GM19238 (cell line): ENCODE results near the gene HDAC4.

Source experiments
- DNase-seq: peaks from one replicate; pipeline ENCODE4 v3.0.0; 2011; ENCODE audit warnings: low spot score; ENCODE audit not compliant: insufficient read length

HDAC4 gene

DNA sequence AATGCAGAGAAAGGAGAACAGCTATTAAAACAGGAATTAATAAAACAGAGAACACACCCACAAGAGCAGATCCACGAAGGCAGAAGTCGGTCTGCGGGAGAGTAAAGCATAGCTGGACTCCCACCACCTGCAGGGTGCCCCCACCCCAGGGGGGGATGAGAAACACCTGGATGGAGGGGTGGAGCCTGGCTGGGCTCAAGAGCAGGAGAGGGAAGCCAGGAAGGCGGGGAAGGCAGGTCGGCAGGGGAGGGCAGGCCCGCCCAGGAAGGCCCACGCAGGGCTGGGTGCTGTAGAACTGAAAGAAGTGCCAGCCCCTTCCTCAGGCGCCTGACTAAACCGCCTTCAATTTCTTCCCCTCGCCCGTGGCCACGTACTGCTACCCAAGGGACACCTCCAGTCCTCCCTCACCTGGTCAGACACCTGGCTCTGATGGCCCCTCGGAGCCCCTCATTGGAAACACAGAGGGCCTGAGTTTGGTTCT, 175.4 kb downstream of the HDAC4 start:
- no peak for DNase-seq

DNA sequence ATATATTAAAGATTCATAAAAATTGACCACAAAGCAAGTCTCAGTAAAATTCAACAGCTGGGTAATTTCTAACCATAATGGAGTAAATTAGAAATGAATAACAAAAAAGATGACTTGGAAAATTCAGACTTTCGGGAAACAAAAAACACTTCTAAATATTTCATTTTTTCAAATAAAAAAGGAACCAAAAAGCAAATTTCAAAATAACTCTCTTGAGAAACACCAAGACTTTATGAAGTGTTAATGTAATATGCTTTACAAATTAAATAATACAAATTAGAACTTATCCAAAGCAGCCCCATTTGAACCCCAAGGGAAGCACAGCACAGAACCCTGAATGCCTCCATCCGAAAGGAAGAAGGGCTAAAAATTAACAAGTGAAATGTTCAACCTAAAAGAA, 175.9 kb downstream of the HDAC4 start:
- DNase-seq, result no peak

DNA sequence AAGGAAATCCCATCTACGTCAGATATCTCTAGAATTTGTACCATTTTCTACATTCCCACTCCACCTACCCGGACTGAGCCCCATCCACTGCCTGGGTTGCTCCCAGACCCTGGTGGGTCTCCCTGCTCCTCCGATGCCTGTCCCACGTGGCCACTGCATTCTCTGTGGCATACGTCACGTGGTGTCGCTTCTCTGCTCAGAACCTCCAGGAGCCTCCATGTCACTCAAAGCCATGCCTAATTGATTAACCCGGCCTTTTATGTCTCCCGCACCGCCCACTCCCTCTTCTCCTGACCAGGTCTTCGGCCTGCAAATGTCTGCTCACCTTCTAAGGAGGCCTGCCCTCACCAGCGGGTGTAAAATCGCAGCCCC, 176.6 kb downstream of the HDAC4 start:
- no peak for DNase-seq

DNA sequence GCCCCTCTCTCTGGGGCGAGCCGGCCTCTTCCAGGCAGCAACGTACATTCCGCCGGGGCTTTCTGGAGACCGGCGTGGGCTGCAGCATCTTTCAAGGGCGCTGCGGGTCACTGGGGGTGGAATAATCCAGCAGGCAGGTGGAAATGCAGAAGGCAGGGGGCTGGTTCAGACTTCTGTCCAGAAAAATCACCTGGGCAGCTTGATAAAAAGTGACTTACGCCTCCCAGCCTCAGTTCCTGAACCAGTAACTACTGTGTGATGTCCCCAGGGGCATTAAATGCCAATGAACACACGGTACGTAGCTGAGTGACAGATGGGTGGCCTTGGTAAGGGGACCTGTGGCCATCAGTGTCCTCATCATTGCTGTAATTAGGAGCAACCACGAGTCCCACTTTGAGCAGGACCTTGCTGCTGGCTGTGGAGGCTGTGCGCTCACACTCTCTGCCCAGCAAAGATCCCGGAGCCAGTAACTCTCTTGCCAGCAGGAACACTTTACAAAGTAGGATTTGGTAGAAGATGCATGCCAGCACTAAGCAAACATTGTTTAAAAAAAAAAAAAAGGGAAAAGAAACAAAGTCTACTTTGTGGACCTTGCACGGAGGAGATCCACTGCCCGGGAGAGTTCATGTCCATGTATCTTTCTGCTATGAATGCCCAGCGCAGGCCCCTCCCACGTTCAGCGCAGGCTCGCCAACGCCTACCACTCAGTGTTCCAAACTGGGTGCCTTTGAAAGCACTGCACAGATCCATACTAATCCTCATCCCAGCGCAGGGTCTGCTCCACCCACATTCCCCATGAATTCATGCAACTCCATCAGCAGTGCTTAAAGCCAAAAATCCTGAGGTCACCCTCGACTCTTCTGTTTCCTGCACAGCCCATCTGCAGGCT, 177.3 kb downstream of the HDAC4 start:
- DNase-seq, result no peak

DNA sequence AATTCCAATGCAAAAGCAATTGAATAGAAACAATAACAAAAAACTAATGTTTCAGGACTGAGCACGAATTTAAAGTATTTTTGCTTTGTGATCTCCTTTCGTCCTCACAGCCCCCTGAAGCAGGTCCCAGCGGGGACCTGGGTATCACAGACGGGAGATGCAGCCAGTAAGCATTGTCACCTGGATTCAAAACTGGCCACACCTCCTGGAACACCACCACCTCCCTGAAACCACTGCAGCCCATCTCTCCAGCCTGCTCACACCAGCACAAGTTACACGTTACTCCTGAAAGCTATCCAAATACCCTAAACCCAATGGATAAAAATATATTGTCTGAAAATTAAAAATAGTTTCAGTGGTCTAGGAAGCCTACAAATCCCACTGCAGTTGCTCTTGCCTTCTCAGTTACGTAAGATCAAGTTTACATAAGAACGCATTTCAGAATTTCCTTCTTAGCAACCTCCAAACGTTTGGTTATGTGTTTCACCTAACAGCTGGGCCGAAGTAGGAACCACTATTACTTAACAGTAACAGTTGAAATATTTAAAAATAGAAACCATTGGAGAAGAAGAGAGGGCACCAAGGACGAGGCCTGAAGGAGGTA, 178.0 kb downstream of the HDAC4 start:
- DNase-seq, result no peak

DNA sequence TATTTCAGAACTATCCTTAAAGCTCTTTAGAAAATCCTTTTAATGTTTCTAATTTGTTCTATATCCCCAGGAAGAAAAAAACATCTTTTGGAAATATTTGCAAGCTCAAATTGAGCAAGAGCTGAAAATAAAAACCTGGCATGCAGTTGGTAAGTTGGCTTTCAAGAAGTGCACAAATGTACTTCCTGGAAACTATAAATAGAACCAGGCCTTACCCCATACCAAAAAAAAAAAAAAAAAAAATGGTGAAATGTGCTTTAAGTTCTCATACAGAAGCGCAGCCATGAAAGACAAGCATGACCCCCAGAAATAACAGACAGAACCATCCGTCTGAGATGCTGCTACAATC, 178.5 kb downstream of the HDAC4 start:
- no peak for DNase-seq

DNA sequence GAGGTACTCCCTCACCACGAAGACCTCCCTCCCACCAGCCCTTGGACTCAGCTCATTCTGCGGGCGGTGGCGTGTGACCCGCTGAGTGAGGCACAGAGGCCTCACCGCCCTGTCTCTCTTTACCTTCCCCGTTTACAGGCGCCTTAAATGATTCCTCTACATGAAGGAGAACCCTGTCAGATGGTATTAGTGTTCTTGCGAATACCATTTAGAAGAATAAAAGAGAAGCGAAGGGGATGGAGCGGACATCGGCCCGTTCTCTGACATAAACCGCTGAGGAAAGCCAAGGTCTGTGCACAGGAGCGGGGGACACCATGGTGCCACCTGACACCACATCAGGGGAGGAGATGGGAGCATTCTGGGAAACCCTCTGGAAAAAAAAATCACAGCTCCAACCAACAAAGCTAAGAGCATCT, 179.8 kb downstream of the HDAC4 start:
- DNase-seq, result no peak

DNA sequence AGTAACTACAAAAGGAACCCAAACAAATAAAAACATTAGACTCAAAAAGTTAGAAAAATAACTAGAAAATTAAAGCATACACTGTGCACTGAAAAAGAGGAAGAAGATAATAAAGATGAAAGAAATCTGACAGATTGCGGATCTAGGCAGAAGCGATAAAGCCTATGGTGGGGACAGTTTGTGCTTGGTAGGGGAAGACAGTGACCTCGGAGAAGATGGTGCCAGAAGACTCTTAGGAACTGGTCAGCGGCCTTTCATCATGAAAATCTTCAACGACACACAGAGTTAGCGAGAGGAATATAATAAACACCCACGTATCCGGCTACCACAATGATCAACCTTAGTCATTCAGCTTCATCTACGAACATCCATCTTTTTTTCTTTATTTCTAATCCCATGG, 180.5 kb downstream of the HDAC4 start:
- no peak for DNase-seq

DNA sequence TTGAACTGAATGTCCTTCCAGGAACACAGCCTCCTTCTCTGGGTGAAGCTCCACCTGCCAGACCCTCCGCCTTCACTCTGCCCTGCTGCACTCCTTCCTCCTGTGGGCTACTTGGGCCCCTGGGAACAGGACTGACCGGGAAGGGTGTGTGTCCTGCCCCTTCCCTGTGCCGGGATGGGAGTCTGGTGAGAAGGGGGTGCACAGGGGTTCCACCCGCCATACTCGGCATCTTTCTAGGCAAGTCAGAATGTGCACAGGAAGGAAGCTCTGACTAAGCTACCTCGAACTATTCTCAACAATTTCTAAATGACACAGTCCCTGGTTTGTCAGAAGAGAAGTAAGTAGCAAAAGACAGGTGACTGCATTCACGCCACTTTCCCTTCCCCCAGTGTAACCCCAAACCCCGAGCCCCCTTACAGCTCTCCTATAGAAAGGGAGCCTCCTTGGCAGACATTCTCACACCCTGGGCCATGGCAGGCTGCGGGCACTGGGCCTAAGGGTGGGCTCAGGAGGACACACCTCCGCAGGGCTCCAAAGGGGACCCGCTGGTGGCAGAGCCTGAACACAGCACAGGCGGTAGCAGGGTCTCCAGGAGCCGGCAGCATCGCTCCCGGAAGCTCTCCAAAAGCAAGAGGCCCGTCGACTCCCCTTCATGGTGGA, 184.1 kb downstream of the HDAC4 start:
- DNase-seq, result no peak

DNA sequence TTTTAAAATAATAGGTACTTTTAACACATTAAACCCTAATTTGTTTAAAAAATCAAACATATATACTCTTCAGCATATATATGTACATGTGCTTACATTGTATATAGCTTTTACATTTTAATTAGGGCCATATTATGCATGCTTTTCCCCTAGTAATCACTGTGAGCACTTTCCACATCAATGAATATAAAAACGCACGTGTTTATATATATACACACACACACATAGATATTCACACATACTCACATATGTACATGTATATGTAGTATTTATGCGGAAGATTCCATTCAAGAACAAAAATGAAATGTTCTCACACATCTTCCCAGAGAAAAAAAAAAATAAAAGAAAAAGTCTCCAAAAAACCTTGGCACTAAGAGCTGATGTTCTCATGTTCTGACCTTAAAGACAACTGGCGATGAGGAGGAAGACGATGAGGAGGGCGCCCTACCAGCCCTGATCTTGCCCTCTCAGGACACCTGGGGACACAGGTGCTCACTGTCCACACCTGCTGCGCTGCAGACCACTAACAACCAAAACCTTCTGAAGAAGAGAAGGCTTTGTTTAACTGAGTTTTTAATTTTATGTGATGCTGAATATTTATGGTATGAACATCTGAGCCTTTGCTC, 184.7 kb downstream of the HDAC4 start:
- no peak for DNase-seq

DNA sequence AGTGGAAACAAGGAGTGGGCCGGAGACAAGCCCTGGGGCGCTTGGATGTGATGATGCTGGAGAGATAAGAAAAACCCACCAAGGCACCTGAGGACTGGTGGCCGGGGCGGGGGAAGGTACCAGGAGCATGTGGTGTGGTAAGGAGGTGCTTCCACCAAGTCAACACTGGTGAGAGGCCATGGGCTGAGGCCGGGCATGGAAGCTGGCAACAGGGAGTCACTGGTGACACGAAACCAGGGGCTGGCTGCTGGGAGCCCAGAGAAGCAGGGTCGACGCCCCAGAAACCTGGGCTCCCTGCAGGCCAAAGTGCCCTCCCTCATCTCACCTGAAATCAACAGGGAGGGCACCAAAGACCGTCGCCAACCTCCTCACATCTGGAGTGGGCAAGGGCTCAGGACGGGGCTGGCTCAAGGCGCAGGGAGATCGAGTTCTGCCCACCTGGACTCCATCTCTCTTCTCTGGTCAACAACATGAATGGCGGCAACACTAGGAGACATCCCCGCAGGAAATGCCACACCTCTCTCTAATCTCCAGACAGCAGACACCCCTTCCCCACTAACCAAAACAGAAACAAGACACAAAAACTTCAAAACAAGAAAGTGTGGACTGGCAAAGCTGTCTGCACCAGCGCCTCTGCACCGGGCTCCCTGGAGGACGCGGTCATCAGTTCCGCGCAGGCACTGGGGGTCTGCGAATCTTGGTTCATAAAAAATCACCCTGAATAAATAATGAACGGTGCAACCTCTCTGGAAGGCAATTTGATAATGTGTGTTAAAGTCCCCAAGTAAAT, 185.5 kb downstream of the HDAC4 start:
- DNase-seq, result no peak

DNA sequence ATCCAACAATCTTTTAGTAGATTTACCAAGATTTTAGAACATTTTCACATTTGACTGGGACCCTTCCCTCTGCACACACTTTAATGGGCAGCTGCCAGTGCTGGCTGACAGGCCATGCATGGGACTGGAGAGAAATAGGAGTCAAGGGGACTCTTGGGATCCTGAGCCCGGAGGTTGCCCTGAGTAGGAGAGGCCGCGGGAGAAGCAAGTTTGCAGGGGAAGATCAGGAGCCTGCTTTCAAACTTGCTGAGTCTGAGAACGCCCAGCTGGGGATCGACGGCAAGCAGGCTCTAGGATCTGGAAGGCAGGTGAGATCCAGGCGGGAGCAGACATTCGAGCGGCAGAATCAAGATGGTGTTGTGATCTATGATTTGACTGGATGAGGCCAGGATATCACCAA, 186.1 kb downstream of the HDAC4 start:
- no peak for DNase-seq

DNA sequence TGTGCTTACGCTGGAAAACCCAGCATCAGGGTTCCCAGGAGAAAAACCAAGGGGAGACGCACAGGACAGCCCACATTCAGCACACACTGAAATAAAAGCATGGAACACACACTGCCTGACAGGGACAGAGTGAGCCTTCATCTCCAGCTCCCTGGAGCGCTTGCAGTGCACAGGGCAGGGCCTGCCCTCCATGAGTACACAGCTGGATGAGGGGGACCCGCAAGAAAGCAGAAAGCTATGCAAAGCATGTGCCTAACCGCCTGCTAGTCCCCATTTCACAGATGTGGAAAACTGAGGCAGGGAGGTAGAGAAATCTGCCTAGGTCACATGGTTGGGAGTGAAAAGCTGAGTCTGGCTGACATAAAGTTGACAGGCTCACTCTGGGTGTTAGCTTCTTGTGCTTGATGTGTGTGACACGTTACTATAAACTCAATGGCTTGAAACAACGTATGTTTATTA, 187.1 kb downstream of the HDAC4 start:
- no peak for DNase-seq

DNA sequence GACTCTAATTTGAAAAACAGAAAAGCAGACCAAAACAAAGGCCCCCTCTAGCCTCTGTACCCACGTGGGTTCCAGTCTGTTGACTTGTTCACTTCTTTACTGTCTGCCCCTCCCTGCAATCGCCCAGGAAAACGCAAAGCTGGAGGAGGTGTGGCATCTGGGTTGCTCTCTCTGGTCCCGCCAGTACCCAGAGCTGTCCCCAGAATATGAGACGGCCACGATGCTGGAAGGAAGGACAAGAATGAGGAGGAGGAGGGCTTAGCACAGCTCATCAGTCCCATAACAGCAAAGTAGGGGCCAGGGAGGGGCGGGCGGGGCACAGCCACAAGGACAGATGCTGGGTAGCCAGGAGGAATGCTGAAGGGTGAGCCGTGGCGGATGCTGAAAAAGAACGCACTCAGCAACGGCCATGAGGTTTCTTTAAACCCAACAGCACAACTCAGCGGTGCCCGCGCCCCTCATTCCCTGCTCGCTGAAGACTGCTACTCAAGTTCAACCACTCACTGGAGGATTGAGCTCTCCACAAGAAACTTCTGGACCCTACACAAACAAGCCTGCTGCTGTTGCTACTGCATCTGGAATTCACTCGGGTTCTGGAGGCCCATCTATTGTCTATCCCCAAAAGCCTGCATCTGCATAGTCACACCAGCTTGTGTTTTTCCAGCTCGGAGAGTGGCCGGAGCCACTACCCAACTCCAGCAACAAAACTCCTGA, 187.7 kb downstream of the HDAC4 start:
- no peak for DNase-seq

DNA sequence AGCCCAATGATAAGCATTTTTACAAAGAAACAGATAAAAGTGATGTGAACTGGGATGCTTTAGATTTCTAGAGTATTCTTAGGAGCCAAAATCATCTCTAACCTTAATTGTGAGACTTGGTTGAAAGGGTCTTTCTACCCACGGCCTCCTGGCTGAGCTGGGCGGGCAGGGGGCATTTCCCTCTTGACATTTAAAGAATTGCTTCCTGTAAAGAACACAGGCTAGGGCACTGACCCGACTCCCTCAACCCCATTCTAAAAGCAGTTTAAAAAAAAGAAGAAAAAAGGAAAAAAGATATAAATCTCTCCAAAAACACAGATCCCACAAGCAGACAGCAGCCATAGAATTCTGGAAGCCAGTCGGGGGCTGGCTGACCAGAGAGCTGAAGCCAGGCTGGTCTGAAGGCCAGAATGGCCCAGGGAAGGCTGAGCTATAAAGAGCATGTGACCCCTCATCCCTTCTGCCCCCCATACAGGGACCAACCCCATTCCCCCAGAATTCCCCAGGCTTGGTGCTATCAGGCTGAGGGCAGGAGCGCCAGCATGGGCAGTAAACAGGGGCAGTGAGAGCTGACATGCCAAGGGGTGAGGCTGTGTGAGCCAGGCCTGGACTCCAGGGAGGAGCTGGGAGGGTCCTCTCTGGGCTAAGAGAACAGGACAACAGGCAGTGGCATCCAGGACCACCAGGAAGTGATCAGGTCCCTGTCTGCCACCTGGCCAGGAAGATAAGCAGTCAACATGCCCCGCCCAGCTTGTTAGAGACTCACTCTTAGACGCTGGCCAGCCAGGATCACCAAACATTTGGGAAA, 188.5 kb downstream of the HDAC4 start:
- DNase-seq, result no peak

DNA sequence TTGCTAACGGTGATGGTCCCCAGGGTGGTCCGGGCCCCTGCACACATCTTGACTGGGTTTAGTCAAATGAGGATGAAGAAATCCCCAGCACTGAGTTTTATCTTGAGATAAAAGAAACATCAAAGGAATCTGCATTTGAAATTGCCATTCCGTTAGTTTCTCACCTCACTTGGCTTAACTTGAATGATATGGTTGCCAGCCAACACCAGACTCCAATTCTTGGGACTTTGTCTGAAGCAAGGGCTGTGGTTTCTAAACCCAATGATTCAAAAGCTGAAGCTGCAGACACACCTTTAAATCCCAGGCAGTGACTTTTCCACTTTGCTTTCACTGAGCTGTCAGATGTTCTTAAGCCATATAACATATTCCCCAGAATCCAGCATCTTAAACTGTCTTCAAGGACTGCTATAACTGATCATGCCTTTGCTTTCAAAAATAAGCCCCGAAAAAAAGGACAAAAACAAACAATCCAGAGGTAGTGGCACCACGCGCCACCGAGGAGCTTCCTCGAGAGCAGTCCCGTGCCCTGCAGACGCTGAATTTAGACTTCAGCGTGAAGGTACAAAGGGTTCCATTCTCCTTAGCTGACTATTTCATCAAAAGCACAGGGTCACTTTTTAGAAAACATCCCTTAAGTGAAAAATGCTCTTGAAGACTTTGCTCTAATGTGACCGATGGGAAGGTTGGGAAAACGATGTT, 189.3 kb downstream of the HDAC4 start:
- DNase-seq, result no peak

DNA sequence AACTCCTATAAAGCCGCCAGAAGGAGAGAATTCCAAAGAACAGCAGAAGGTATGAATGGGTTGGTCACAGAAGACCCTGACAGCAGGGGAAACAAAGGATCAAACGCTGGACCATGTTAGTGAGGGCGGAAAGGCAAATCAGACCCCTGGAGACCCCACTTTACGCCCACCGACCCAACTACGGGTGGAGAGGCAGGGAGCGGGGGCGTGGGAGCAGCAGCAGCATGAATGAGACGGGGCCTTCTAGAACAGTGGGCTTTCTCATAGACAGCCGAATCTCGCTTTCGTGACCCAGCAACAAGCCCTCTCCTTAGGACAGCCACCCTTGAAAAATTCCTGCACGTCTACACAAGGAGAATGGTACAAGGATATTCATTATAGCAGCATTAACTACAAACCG, 191.0 kb downstream of the HDAC4 start:
- no peak for DNase-seq

DNA sequence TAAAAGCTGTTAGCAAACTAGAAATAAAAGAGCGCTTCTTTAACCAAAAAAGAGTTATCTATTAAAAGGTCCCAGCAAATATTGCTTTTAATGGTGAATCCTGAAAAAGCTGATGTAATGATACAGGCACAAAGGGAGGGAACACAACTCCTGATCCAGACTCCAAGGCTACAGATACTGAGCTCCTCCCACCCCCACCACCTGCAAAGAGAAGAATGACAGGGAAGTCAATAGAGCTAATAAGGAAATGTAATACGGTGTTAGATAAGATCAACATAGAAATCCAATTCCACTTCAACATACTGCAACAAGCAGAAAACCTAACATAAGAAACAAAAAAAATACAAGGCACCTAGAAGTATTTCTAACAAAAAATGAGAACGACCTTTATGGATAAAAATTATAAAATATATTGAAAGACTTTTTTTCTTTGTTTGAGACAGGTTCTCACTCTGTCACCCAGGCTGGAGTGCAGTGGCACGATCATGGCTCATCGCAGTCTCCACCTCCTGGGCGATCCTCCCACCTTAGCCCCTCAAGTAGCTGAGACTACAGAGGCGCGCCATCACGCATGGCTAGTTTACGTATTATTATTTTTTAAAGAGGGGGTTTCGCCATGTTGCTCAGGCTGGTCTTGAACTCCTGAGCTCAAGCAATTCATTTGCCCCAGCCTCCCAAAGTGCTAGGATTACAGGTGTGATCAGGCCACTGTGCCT, 192.2 kb downstream of the HDAC4 start:
- DNase-seq, result no peak
